H1 (cell line): Measurements from ENCODE around the gene APOL1.

Source experiments
- POLR2AphosphoS5 ChIP-seq: IDR thresholded peaks from 2 replicates; pipeline ENCODE4 v1.6.1; 2011; ENCODE audit warnings: low read depth, low read length
- RAD21 ChIP-seq, 2 experiments: IDR thresholded peaks in 1 of 2; conservative IDR thresholded peaks in 1 of 2; 2 replicates each; pipeline ENCODE4 v1.6.1; 2011; ENCODE audit warnings: low read depth in 2 of 2, low read length in 2 of 2, improper control_type of control experiment in 1 of 2, inconsistent platforms in 1 of 2, mild to moderate bottlenecking in 1 of 2, moderate library complexity in 1 of 2
- SP1 ChIP-seq: IDR thresholded peaks from 2 replicates; pipeline ENCODE4 v1.6.1; 2011; ENCODE audit warnings: low read depth, low read length
- SRF ChIP-seq: IDR thresholded peaks from 2 replicates; pipeline ENCODE4 v1.6.1; 2011; ENCODE audit warnings: mild to moderate bottlenecking, low read depth, low read length, moderate library complexity
- TF ChIP-seq, protein P1 (sequence below), 3 experiments: IDR thresholded peaks; 1 replicate in 2 of 3; 2 replicates in 1 of 3; pipeline versions ENCODE4 v1.5.1 to v1.6.1; 2011; ENCODE audit warnings: low read length in 3 of 3, mild to moderate bottlenecking in 3 of 3, inconsistent platforms in 2 of 3, low read depth in 1 of 3, moderate library complexity in 1 of 3; ENCODE audit not compliant: insufficient read depth in 1 of 3; ENCODE audit errors: control extremely low read depth in 1 of 3

DNA sequence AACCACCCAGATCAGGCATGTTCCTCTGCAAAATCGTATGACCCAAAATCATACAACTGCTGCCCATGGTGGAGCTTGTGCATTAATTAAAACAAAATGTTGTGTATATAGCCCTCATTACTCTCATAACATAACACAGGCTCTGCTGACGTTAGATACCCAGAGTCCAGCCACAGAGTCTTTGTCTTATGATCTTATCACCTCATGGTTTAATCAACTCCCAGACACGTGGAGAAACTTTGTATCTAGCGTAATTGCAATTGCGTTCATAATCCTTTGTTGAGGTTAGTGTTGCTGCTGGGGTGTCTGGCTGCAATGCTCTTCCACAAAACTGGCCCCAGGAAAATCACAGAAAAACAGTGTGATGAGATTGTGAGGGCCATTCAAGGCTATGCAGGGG, 5.0 kb upstream of the APOL1 start:
- TF ChIP-seq SP1, result no peak
- TF ChIP-seq RAD21 (IDR thresholded peaks at IDR 0.05 in 1 of 2, conservative IDR thresholded peaks at IDR 0.05 in 1 of 2; ENCODE audit: low read depth in 2 of 2, low read length in 2 of 2), result no peak
- TF ChIP-seq, protein P1, sequence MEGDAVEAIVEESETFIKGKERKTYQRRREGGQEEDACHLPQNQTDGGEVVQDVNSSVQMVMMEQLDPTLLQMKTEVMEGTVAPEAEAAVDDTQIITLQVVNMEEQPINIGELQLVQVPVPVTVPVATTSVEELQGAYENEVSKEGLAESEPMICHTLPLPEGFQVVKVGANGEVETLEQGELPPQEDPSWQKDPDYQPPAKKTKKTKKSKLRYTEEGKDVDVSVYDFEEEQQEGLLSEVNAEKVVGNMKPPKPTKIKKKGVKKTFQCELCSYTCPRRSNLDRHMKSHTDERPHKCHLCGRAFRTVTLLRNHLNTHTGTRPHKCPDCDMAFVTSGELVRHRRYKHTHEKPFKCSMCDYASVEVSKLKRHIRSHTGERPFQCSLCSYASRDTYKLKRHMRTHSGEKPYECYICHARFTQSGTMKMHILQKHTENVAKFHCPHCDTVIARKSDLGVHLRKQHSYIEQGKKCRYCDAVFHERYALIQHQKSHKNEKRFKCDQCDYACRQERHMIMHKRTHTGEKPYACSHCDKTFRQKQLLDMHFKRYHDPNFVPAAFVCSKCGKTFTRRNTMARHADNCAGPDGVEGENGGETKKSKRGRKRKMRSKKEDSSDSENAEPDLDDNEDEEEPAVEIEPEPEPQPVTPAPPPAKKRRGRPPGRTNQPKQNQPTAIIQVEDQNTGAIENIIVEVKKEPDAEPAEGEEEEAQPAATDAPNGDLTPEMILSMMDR (IDR thresholded peaks at IDR 0.05; ENCODE audit: control extremely low read depth in 1 of 3, insufficient read depth in 1 of 3, low read depth in 1 of 3, low read length in 3 of 3), result no peak
- TF ChIP-seq SRF, result no peak
- no peak for TF ChIP-seq POLR2AphosphoS5
